ENCODE data around the gene CACNA1S.
A peak's percentile ranks its signal among the peaks of the same experiment; 100 is the strongest.

The CACNA1S gene

DNA sequence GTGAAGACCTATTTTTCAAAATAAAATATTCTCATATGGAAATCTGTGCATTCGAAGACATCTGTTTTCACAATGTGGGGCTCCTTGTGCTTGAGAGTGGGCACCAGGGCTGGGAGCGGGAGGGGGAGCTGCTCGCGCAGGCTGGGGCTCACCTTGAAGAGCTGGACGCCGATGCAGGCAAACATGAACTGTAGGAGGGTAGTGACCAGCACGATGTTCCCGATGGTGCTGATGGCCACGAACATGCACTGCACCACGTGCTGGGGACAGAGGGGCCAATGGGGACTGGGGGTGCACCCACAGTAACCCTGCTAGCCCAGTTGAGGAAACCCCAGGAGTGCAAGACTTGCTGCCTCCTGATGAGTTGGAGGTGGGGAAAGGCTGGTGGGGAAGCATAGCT, 46.5 kb downstream of the CACNA1S start:
- DNase-seq: no peak

DNA sequence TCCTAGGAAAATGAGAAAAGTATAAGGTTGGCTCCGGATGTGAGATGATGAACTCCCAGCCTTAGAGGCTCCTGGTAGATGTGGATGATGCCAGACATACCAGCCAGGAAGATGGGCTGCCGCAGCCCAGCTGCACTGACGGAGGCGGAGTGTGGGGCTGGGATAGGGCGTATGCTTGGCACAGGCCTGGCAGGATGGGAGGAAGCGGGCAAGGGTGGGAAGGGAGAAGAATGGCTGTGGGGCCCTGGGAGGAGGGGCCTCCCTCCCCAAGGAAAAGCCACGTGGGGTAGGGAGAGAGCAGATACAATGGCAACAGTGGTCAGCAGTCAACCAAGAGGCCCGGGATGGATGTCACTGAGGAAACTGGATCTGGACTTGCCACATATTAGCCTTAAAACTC, 47.4 kb downstream of the CACNA1S start:
- DNase-seq: peak in 1 of 51 donors; percentile 8

DNA sequence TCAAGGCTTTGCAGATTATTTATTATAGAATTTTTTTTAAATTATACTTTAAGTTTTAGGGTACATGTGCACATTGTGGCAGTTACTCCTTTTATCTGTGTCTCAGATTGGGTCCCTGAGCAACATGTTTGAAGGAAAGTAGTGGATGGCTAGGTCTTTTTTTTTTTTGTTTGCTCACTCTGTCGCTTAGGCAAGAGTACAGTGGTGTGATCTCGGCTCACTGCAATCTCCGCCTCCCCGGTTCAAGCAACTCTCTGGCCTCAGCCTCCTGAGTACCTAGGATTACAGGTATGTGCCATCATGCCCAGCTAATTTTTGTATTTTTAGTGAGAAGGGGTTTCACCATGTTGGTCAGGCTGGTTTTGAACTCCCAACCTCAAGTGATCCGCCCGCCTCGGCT, 49.1 kb downstream of the CACNA1S start:
- no peak for DNase-seq

DNA sequence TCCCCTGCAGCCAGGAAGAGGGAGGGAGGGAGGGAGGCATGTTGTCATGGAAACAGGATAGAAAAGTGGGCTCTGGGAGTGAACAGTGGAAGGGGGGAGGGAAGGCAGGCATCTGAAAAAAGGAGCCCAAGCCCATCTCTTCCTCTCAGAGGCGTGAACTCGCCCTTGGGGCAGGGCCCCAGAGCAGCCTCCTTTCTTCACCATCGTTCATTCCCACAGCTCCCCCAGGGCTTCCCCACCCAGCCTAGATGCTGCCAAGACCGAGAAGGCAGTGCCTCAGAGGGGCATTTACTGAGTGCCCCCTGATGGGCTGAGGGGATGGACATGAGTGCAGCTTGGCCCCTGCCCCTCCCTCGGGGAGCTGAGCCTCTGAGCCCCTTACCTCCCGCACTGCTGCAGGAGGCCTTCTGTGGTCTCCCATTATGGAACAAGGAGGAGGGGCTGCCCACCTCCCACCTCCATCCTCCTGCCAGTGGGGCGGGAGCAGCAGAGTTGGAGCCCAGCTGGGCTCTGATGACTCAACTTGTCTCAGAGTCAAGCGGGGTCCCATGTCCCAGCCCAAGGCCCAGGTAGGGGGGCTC, 49.6 kb downstream of the CACNA1S start:
- DNase-seq: peak in 2 of 51 donors; percentile 10 to 19

DNA sequence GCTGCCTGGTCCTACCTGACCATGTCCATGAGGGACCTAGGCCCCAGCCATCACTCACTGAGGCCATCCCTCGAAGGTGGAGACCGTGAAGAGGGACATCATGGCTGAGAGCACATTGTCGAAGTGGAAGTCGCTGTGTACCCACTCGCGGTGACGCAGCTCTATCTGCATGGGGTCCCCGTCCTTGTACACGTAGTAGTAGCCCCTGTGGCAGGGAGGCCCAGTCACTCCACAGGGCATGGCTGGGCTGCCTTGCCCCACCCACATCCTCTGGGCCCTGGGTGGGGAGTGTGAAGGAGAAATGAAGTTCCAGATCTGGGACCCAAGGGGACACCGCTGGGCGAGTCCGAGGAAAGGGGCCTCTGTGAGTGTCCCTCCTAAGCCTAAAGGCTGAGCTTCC, 50.3 kb downstream of the CACNA1S start:
- DNase-seq: no peak

DNA sequence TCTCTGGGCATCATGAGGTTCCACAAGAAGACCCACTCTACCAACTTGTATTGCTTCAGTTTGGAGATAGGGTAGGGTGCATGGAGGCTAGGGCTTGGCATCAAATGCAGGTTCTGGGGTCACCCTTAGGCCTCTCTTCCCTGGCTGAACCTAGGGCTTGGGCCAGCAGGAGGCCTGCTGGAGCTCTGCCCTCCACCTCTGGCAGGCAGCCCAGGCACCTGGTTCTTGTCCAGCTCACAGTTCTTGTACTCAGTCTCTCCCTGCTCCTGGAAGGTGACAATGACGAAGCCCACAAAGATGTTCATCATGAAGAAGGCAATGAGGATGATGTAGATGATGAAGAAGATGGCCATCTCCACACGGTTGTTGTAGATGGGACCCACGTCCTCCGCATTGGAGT, 51.2 kb downstream of the CACNA1S start:
- DNase-seq: no peak

DNA sequence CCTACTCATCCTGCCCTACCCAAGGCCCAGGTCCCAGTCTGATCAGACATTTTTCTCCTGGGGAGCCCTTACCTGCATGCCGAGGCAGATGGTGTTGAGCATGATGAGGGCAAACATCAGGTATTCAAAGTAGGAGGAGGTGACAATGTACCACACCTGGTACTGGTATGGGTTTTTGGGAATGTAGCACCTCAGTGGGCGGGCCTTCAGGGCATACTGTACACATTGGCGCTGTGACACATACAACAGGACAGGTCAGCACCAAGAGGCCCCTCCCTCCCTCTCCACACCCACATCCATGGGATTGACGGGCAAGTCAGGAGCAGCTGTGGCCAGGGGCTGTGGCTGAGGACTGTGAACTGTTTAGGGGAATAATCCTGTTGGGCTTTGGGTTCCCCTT, 51.6 kb downstream of the CACNA1S start:
- DNase-seq: no peak

DNA sequence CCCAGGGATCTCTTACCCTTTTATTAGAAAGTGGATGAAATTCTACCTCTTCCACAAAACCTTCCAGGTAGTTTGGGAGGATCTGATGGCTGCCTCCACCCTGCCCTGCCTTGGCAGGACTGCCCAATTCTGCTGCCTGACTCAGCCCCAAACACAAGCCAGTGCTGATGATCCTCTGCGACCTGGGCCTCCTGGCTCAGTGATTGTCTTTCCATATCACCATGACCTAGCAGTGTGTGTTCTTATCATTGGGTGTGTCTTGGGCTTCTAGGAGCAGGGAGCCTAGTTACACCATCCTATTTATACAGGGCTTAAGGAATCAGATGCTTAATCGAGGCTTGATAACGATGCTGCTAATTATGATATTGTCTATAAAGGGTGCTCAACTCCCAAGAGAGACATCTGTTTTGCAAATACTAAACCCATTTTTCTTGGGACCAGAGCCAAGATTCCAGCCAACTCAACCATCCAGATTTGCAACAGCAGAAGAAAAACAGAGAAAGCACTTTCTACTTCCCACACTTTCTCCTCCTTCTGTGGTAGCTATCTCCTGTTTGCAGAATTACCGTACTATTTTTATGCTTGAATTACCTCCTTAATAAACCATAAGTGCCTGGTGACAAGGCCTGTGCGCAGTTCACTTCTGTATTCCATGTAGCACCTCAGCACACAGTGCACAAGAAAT, 52.2 kb downstream of the CACNA1S start:
- DNase-seq: peak in 1 of 51 donors; percentile 36

DNA sequence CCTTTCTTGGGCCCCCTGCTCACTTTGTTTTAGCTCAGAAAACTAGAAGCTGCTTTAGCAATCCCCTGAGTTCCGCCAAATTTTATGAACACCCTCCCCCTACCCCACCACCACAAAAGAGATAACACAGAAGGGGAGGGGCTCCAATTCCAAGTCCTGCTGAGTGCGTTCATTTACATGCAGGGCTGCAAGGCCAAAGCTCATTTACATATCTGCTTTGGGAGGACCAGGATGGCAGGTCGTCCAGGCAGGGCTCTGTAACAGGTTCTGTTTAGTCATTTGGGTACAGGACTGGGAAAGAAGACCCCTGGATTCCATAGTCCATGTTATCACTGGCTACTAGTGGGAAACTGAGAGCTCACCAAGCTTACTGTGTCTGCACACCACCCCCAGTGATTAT, 52.8 kb downstream of the CACNA1S start:
- DNase-seq: no peak

DNA sequence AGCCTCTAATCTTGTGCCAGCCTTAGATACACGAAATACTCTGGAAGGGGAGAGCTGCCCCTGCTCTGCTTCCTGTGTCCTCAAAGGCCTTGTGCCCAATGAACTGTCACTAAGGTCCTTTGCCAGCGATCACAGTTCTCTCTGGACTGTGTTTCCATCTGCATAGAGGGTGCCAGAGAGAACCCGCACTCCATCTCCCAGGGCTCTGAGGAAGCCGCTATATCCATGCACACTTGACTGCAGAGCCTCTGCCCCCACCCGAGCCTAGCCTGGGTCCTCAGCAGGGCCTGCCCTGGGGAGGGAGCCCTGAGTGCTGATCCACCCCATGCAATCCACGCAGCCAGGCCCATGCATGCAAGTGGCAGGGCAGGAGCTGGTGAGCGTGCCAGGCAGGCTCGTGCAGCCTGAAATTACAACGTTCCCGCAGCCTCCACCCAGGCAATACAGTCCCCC, 58.1 kb downstream of the CACNA1S start:
- no peak for DNase-seq

DNA sequence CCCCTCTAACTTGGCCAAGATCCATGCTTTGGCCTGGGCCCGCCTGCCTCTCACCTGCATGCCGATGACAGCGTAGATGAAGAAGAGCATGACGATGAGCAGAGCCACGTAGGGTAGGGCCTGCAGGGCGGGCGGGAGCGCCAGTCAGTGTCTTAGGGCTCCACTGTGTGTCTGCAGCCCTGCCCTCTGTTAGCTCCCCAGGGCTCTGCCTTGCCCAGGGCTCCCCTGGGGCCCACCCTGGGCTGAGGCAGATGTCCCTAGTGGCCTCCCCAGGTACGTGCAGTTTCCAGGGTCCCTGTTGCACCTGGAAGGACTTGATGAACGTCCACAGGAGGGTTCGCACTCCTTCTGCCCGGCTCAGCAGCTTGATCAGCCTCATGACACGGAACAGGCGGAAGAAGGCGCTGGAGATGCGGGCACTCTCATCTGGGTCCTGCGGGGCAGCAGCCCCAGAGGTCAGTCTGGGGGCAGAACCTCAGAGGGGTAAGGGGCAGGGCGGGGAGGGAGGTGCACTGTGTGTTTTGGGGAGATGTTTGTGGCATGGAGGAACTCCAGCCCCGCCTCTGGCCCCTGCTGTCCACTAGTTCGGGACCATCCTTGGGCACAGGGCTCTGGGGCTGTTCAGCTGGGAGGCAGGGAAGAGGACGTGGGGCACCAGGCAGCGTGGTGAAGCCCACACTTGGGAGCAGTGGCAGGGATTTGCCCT, 58.9 kb downstream of the CACNA1S start:
- no peak for DNase-seq

DNA sequence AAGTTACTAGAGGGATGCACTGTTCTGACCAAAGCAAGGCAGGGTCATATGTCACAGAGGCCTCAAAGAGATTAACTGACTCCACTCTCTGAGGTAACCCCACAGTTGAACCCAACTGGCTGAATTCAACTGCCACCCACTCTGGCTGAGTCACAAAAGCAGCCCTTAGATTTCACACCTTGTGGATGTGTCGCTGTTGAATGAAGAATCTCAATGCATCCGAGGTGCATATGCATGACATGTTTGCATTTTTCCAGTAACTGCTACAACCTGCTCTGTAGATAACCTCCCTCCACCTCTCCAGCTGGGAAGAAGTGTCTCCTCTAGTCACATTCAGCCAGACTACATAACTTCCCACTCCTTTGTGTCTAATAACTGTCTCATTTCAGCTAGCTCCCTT, 60.8 kb downstream of the CACNA1S start:
- peak in 2 of 51 donors; percentile 24 to 25 for DNase-seq

DNA sequence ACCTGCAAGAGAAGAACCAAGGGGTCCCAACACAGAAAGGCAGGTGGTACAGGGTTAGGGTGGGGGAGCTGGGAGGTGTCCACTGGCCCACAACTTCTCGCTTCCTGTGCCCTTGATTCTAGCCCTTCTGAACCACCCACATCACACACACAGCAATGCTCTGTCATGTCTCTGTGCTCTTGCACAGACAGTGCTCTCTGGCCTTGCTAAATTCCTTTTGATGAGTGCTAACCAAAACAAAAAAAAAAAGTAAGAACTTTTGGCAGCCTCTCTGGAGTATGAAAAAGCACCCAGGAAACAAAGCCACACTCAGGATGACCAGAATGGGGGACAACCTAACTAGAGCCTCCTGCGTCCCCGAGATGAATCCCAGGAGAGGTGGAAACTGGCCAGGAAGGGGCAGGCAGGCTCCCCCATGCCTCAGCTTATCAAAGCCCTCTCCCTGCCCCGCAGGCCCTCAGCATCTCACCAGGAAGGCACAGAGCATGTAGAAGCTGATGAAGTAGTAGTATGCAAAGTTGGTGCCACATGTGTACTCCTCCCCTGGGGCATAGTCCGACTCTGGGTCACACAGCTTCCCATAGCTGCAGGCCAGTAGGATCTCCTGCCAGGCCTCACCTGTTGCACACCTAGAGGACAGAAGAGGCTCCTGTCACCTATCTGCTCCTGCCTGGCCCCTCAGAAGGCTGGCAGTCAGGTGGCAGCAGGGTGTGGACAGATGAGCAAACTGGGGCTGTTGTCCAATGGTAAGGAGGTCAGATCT, 61.5 kb downstream of the CACNA1S start:
- DNase-seq: no peak

DNA sequence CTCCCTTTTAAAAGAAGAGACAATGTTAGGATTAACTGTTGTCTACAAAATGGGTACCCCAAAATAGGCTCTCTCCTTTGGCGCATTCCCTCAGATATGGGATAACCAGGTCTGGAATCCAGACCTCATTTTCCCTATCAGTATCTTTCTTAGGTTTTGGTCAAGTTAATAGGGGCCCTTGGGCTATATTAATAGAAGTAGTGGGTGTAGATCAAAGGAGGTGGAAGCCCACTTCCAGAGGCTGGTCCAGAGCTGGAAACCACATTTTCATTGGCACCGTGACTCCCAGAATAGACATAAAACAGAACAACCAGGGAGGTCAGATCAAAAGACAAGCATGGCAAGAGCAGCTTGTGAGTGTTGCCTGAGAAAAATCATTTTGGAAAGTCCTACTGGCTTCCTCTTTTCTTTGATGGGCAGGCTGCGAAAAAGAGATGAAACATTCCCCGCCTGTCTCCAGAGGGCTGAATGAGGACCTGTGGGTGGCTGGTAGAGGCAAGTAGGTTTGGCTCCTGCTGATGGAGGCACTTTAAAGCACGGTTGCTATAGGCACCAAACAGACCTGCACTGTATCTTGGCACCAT, 62.9 kb downstream of the CACNA1S start:
- DNase-seq: no peak

DNA sequence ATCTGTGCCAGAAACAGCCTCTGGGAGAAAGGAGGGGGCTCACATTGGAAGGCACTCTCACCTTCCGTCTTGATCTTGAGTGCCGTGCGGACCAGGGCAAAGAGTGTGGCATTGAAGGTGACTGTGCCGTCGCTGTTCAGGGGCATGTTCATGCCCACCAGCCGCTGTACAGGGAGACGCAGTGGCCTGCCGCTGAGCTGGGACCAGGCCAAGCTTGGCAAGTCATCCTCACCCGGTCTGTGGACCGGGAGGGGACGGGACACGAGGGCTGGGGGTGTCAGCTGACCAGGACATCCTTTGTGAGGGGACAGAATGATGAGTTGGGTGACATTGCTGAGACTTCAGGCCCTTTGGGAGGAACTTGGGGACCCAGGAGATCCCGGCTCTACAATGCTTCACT, 63.7 kb downstream of the CACNA1S start:
- no peak for DNase-seq

DNA sequence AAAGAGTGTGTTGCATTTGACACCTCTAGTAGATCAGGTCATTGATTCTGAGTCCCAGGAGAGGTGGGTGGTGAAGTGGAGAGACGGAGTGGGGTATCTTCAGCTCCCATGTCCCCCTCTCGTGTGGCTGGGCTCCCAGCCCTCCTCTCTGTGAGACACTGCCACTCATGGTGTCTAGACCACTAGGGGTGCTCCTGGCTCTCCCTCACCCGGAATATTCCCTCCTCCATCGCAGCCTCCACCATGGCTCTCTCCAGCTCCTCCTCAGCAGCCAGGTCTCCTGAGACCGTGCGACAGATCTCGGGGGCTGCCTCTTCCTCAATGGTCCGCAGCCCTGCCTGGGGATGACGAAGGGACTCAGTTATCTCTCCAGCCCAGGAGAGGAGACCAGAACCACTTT, 68.1 kb downstream of the CACNA1S start:
- DNase-seq: no peak

DNA sequence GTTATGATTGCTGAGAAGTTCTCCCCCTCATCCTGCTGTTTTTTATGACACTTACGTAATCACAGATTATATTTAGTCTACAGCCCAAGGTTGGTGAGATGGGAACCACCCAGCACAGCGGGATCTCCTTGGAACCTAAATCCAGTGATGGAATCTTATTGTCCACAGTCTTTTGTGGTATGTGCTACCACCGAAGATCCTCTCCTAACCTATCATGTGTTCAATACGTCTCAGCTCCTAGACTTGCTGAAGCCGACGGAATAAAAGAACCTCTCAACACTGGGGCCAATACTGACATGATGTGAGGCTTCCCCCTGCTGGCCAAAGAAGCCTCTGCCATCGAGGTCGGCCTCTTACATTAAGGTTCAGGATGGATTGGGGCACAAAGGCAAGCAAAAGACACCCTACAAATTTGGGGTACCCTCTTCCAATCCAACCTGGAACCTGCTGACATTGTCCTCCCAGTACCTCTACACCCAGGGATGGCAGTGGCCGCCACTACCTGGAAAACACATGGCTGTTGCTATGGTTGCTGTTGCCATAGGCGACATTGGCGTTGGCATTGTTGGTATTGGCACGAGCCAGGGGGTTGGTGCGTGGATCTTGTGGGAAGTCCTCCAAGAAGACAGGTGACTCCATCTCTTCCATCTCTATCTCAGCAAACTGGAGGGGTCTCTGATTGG, 69.3 kb downstream of the CACNA1S start:
- DNase-seq: peak in 41 of 51 donors; percentile 6 to 86 (median 56)

DNA sequence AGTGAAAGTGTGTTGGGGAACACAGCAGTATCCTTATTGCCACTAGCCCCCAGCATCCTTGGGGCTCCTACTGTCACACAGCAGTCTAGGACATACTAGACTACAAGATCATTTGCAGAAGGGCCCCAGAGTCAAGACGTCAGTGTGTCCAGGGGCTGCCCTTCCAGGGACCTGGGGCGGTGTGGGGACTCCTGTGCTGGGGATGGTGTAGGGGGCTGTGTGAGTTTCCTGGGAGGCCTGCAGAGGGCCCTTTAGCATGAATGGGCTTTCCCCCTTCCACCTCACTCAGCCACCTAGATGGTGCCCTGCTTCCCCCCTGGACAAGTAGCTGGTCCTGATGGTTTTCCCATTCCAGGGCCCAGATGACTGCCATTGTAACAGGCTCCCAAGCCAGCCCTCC, 71.2 kb downstream of the CACNA1S start:
- no peak for DNase-seq

DNA sequence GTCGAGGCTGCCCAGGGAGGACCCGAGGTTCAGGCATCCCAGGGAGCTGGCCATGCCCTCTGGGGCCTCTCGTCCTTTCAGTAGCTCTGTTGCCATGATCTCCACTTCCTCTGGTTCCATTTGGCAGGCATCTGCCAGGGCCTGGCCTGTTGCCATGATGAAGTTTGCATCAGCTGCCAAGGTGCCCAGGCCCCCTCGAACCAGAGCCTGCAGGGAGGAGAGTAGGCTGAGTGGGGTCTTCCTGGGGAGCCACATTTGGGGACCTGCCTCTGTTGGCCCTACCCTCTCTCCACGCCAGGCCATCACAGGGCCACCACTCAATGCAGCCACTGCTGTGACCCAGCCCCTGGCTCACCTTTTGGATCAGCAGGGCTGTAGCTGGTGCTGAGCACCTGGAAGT, 72.3 kb downstream of the CACNA1S start:
- DNase-seq: no peak

DNA sequence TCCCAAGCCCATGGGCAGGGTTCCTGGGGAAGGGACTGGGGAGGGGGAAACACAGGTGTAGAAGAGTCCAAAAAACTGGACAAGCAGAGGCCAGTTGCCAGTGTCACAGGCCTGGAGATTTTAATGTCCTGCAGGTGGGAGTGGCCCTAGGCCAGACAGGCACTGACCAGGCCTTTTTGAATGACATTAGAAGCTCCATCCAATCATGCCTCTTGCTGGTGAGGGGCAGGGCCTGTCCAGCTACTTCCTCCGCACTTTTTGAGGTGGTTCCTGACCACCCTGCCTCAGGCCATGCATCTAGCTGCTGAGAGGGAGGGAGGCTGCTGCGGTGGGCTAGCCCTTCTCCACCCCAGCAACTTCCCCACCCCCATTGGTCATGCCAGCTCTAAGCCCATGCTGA, 72.8 kb downstream of the CACNA1S start:
- DNase-seq: no peak

Measured in hypothalamus (tissue), 51 donors.